Endometrium (tissue), 2 donors: Measurements from ENCODE around the gene PIGZ.

ENCODE experiments used
- FAIRE-seq: peaks from 2 replicates; lab custom pipeline; 2012; peaks lifted over from hg19 to GRCh38; lab: Jason Lieb, UNC
- donor health status: control.
- donor health status: control.

PIGZ gene

GRCh38 chr3:196968233-196969133 is at the start of gene PIGZ:
TSS of gene PIGZ (minus strand) at chr3:196968833. CDS start at chr3:196952031, 16,802 bp downstream.
- no peak for FAIRE-seq

GRCh38 chr3:197017003-197017402 is 48.4 kb upstream of the PIGZ start:
- FAIRE-seq = no peak

GRCh38 chr3:197015790-197016736 is 47.4 kb upstream of the PIGZ start:
- no peak for FAIRE-seq

- FAIRE-seq = no peak
Measured at GRCh38 chr3:197014942-197015575, 46.4 kb upstream of the PIGZ start.

- FAIRE-seq = no peak
Measured at GRCh38 chr3:197014024-197014423, 45.4 kb upstream of the PIGZ start.

GRCh38 chr3:197012540-197012883 is 43.9 kb upstream of the PIGZ start:
- FAIRE-seq = no peak

GRCh38 chr3:197011780-197012539 is 43.3 kb upstream of the PIGZ start:
- no peak for FAIRE-seq

- FAIRE-seq = no peak
Measured at GRCh38 chr3:197010556-197011351, 42.1 kb upstream of the PIGZ start.

GRCh38 chr3:197009532-197010019 is 40.9 kb upstream of the PIGZ start:
- no peak for FAIRE-seq

GRCh38 chr3:197008436-197009209 is 40.0 kb upstream of the PIGZ start:
- FAIRE-seq = no peak

GRCh38 chr3:197007953-197008352 is 39.3 kb upstream of the PIGZ start:
- FAIRE-seq = no peak

- no peak for FAIRE-seq
Measured at GRCh38 chr3:197007296-197007940, 38.8 kb upstream of the PIGZ start.

- FAIRE-seq = no peak
Measured at GRCh38 chr3:197006860-197007259, 38.2 kb upstream of the PIGZ start.

GRCh38 chr3:197006446-197006845 is 37.8 kb upstream of the PIGZ start:
- no peak for FAIRE-seq

- no peak for FAIRE-seq
Measured at GRCh38 chr3:197003461-197004385, 35.1 kb upstream of the PIGZ start.

GRCh38 chr3:197002701-197003454 is 34.2 kb upstream of the PIGZ start:
- no peak for FAIRE-seq

GRCh38 chr3:197001972-197002700 is 33.5 kb upstream of the PIGZ start:
- no peak for FAIRE-seq
